NCI-H2196 (cell line): Measurements from ENCODE around the gene IL17RE.
A peak's percentile ranks its signal among the peaks of the same experiment; 100 is the strongest.
"Not testable (repeated sequence)": the region's sequence is repeated elsewhere in the genome, so short reads cannot be mapped to it uniquely, and the experiment has no call there.

Source experiments
- DNase-seq: peaks from one replicate; lab custom pipeline; 2025; ENCODE audit not compliant: unreplicated experiment; lab: John Stamatoyannopoulos, UW

Gene IL17RE

GRCh38 chr3:9879830-9880549 lies 22.7 kb upstream of the IL17RE start, which contains the start of gene CIDEC:
CIDEC (minus strand) TSS chr3:9880253; CDS start chr3:9878486, 1,767 bp downstream.
- no peak for DNase-seq

GRCh38 chr3:9881441-9881840 lies 21.2 kb upstream of the IL17RE start:
- no peak for DNase-seq

GRCh38 chr3:9883706-9884554 lies 18.7 kb upstream of the IL17RE start:
- DNase-seq = no peak

GRCh38 chr3:9884555-9885165 lies 18.0 kb upstream of the IL17RE start:
- DNase-seq = no peak

GRCh38 chr3:9886328-9886727 lies 16.3 kb upstream of the IL17RE start:
- DNase-seq = no peak

- DNase-seq = no peak
Observed at GRCh38 chr3:9887480-9887879, 15.2 kb upstream of the IL17RE start.

GRCh38 chr3:9888540-9888939 lies 14.1 kb upstream of the IL17RE start:
- DNase-seq = no peak

GRCh38 chr3:9889405-9889804 lies 13.2 kb upstream of the IL17RE start:
- DNase-seq = no peak

- peak; percentile 67 for DNase-seq
Observed at GRCh38 chr3:9890249-9891071, 12.2 kb upstream of the IL17RE start, which contains the start of gene JAGN1. JAGN1 (plus strand) TSS chr3:9890610; CDS start chr3:9890723, 113 bp downstream.

GRCh38 chr3:9891072-9891622 lies 11.5 kb upstream of the IL17RE start:
- no peak for DNase-seq

- DNase-seq = no peak
Observed at GRCh38 chr3:9893739-9894138, 8.9 kb upstream of the IL17RE start.

- not testable (repeated sequence) for DNase-seq
Observed at GRCh38 chr3:9895715-9896114, 6.9 kb upstream of the IL17RE start.

- not testable (repeated sequence) for DNase-seq
Observed at GRCh38 chr3:9896755-9897407, 5.8 kb upstream of the IL17RE start.

GRCh38 chr3:9897408-9898372 lies 5.0 kb upstream of the IL17RE start:
- peak; percentile 50 for DNase-seq

- DNase-seq = no peak
Observed at GRCh38 chr3:9898467-9899241, 4.0 kb upstream of the IL17RE start.

GRCh38 chr3:9899289-9899791 lies 3.3 kb upstream of the IL17RE start:
- no peak for DNase-seq

GRCh38 chr3:9900965-9901415 lies 1.7 kb upstream of the IL17RE start:
- DNase-seq = not testable (repeated sequence)

GRCh38 chr3:9901967-9902366 lies 681 bp upstream of the IL17RE start:
- DNase-seq = no peak
